Mesenteric fat pad (tissue), 1 donor: ENCODE measurements around the gene BRD9. TPM values are rescaled to one million over a fixed set of nuclear protein-coding genes. Genes with fewer than 3 reads are reported as not detected.
"Not testable (repeated sequence)": the region's sequence is repeated elsewhere in the genome, so short reads cannot be mapped to it uniquely, and the experiment has no call there.

Experiments used
- DNase-seq: peaks from one replicate; pipeline ENCODE4 v3.0.0-alpha.2; 2020; ENCODE audit warnings: low spot score
- total RNA-seq: library from RNA; stranded (reverse); fragmentation: NEBNext Ultra II Directional; extraction: Animal tissue kit (Norgen Biotek cat#: 25700); gene quantifications from one replicate; pipeline ENCODE4 v1.2.1, GENCODE V29; 2021
- donor health status: DM: yes; HTN: yes; CAD: no.

Gene BRD9
- total RNA-seq, 1 donor from 2014 or later, result 38.2 TPM

DNA sequence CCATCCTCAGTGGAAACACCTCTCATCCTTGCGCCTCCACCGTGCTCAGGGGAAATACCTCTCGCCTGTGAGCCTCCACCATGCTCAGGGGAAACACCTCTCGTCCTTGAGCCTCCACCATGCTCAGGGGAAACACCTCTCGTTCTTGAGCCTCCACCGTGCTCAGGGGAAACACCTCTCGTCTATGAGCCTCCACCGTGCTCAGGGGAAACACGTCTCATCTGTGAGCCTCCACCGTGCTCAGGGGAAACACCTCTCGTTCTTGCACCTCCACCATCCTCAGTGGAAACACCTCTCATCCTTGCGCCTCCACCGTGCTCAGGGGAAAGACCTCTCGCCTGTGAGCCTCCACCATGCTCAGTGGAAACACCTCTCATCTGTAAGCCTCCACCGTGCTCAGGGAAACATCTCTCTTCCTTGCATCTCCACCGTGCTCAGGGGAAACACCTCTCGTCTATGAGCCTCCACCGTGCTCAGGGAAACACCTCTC lies 46.0 kb downstream of the BRD9 start:
- DNase-seq, result peak; percentile 90

DNA sequence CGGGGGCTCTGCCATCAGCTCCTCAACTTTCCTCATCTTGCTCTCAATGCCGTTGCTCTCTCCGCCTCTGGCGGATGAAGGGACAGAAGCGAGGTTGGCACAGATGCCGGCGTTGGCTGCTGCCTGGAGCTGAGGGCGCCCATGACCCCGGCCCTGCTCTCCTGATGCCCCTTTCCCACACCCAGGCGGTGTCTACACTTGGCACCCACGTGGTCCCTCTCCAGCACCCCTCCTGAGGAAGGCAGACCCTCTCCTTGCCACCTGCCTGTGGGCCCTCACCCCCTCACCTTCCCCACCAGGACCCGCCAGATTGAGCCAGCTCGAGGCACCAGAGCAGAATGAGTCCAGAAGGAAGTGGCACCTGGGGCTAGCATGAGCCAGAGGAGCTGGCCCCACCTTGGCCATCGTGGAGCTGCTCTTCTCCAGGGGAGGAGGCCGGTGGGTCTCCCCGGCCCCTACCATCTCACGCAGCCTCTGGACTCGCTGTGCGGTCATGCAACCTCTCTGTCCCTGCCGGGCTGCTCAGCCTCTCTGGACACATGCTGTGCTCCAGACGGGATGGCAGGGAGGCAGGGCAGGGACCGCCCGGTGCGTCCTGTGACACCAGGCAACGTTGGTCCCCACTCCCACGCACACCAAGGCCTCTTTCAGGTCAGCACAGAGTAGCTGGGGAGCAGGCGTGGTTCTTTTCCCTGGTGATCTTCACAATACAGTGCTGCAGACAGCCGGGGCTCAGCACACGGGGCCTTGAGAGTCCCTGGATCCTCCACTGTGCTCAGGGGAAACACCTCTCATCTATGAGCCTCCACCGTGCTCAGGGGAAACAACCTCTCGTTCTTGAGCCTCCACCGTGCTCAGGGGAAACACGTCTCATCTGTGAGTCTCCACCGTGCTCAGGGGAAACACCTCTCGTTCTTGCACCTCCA lies 46.7 kb downstream of the BRD9 start:
- DNase-seq, result peak; percentile 37

DNA sequence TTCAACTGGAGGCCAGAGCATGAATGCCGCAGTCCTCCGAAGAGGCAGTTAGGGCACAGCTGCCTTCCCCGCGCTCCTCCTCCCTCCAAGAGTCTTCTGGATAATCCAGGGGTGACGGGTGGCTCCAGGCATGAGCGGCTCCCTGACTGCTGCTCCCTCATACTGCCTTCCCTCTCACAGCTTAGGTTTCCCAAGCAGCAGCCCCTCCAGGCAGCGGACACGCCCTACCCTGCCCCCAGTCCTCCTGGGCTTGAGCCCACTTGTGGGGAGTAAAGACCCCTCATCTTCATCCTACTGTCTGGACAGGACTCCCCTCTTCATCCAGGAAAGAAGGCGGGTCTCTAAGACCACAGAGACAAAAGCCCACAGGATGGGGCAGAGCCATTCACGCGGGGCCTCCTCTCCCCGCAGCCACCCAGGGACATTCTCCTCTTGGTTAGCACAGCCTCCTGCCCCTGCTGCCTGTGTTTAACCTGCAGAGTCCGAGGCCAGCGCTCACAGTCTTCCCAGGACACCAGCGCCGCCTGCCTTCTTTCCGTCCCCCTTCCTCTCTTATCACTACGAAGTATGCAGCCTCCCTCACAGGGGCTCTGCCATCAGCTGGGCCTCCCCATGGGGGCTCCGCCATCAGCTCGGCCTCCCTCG lies 47.4 kb downstream of the BRD9 start:
- DNase-seq, result peak; percentile 89

DNA sequence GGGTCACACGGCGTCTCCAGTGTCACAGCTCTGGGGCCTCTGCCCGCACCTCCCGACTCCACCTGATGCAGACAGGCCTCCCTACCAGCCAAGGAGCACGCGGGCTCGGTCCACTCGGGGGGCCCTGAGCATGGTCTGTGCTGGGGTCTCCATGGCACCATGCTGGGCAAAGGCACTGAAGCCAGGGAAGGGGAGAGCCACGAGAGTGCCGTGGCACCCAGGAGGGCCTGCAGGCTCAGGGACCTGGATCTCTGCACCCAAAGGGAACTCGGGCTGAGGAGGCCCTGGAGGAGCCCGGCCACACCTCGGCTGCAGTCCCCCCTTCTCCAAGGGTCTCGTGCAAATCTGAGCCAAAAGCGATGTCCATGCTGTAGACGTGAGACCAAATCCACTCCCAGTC lies 48.2 kb downstream of the BRD9 start:
- DNase-seq, result peak; percentile 92

DNA sequence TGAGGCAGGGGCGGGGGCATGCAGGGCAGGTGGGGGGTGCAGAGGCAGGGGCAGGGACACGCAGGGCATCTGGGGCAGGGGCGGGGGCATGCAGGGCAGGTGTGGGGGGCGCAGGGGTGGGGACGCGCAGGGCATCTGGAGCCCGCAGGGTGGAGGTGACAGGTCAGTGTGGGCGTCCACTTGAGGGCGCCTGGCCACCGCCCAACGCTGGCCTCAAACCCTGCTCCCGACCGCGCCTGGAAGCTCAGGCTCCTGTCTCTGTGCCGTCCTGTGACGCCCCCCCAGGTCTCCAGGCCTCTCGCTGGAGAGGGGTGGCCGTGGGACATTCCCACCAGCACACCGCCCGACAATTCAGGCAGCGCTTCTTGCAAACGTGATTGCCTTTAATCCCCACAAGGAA lies 48.7 kb downstream of the BRD9 start:
- peak; percentile 90 for DNase-seq

DNA sequence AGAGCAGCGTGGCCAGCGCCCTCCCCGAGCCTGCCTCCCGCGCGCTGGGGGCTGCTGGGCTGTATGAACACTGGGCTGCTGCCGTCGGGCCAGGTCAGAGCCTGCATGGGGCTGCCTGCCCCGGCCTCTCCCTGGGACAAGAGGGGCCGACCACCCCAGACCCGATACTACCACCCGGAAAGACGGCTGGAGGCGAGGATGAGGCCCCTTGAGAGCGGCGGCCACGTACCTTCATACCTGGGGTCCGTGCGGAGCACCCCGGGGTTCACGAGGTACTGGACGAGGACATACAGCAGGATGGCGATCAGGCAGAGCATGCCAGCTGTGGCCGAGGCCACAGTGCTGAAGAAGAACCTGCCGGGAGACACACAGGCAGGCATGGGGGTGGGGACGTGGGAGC lies 49.2 kb downstream of the BRD9 start:
- peak; percentile 89 for DNase-seq

DNA sequence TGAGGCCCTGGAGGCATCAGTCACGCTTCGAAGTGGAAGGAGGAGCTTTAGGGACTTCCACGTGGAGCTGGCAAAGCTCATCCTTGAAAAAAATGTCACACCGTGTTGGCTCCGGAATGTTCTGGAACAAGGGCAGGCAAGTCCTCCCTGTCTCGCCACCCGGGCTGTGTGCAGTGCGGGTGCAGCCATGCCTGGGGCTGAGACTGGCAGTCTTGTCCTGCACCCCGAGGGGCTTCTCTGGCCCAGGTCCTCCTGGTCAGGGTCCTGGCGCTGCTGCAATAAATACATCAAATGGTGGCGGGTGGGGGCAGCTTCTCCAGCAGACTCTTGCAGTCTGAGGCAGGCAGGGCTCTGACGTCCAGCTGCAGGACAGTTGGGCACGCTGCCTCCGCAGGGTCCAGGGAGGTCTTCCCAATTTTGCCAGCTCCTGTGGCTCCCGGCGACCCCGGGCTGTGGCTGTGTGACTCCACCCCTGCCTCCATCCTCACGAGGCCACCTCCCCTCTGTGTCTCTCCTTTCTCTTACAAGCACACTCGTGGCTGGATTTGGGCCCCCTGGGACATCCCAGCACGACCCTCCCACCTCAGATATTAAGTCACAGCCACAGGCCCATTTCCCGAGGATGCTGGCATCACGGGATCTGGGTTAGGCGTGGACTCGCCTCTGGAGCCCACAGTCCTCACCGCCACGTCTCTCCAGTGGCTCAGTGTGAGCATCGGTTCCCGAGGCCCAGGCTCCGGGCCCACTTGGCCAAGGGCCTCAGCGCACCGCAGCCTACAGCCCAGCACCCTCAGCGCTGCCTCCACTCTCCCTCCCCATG lies 50.0 kb downstream of the BRD9 start:
- peak; percentile 91 for DNase-seq

DNA sequence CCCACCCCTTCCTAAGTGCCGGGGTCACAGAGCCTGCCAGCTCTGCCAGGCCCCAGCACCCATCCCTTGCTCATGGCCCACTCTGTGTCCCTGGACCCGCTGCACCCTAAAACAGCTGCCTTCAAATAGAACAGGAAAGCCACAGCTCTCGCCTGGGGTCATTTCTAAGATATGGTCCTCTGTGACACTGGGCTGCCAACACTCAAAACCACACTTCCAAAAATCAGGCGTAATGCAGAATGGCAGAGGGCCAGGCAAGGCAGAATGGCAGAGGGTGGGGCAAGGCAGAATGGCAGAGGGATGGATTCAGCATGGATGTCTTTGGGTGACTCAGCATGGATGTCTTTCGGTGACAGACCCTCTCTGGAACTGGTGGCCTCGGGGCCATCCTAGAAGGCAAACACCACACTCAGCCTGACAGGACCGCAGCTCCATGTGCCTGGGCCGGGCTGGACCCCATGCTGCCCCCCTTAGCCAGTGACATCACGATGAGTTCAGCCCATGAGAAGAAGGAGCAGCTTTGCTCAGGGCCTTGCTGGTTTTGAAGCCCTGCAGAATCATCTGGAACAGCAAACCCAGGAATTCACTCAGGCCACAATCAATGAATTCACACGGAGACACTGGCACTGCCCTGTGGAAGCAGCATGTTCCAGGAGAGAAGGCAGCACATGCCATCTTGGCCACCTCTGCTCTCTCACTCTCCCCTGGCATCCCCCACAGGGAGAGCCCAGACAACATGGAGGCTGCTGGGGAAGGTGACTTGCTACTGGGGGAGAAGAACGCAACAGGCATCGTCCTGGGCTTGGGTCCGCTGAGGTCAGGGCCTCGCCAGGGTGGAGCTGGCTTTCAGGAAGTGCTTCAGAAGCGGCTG lies 50.8 kb downstream of the BRD9 start:
- DNase-seq, result peak; percentile 89

DNA sequence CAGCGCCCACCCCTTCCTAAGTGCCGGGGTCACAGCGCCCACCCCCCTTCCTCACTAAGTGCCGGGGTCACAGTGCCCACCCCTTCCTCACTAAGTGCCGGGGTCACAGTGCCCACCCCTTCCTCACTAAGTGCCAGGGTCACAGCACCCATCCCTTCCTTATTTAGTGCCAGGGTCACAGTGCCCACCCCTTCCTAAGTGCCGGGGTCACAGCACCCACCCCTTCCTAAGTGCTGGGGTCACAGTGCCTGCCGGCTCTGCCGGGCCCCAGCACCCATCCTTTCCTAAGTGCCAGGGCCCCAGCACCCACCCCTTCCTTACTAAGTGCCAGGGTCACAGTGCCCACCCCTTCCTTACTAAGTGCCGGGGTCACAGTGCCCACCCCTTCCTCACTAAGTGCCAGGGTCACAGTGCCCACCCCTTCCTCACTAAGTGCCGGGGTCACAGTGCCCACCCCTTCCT lies 51.6 kb downstream of the BRD9 start:
- DNase-seq, result peak; percentile 82

DNA sequence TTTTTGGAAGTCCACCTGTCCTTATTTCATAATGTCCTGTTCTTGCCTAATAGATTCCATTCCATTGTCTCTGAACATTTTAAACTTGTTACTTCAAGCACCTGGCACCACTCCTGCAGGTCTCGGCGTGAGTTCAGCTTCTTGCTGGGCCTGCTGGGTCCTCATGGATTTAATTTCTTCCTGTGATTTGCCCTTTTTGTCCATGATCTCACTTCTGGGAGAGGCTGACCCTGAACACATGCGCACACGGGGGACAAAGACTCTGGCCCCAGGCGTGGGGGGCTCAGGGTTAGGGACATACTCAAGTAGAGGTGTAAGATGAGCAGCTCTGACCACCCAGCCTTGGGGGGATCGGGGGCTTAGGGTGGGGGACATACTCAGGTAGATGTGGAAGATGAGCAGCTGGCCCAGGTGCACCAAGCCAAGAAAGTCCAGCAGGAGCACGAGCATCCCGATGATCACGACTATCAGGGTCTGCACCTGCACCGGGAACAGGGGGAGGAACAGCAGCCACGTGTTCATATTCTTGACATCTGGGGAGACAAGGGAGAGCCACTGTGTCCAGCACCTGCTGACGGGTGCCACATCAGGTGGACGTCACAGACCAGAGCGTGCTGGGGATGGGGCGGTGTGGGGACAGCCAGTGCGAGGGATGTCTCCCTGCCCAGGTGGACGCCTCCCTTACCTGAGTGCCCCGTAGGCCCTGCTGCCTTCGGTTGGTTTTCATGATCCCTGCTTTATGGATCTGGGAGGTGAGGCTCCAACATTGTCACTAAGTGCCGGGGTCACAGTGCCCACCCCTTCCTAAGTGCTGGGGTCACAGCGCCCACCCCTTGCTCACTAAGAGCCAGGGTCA lies 52.3 kb downstream of the BRD9 start:
- DNase-seq, result peak; percentile 91

DNA sequence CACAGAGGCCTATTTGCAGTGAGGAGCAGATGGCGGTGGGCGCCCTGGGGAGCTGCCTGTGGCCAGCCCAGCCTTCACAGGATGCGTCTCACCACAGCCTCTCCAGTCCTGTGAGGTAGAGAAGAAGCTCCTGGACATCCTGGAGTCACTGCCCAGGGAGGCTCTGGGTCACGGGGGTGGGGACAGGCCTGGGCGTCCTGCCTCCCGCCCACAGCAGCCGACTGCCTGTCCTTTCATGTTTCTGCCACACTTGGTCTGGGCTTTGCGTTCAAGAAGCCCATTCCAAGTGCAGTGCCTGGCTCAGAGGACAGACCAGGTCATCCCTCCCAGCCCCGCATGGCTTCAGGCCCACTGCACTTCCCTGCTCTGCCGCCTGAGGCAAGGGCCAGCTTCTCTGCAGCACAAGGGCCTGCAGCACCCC lies 54.2 kb downstream of the BRD9 start:
- DNase-seq, result peak; percentile 86

DNA sequence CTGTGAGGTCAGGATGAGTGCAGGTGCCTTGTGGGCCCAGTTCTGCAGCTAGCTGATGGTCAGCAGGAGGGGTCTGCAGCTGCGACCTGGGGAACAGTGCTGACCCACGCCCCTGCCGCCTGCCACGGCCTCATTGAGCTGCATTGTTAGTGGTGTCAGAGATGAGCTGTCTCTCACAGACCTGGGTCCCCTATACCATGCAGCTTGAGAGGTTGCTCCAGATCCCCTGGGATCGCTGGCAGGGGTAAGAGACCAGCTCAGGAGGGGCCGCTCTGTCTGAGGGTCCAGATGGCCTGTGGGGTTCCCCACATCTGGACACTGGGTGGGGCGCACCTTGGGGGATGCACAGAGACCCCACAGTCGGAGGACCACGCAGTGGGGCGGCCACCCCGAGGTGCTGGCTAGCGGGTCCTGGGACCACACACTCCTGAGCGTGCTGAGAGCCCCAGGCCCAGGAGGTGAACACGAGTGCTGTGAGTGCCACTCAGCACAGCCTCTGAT lies 54.9 kb downstream of the BRD9 start:
- DNase-seq, result not testable (repeated sequence)

DNA sequence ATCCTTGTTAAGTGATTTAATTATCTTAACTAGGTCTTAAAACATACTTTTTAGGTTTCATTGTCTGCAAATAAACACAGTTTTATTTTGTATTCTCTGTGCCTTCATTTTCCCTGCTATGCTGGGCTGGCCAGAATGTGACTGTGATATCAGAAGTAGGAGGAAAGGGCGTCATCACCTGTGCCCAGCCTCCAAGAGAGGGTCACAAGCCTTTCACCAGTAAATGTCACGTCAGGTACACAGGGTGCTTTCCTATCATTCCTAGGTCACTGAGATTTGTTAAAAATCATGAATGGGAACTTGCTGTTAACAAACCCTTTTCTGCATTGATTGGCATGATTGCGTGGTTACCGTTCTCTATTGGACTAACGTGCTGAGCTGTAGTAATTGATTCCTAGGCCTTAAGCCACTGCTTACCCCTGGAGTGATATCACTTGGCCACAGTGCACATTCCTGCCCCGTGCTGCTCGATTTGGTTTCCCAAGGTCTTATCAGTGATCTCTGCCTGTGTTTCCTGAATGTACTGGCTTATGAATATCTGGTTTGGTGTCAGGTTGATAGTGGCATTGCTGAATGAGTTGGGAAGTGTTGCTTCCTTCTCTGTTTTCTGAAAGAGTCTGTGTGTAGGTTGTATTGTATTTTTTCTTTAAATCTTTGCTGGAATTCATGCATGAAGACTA lies 56.5 kb downstream of the BRD9 start:
- DNase-seq, result not testable (repeated sequence)

DNA sequence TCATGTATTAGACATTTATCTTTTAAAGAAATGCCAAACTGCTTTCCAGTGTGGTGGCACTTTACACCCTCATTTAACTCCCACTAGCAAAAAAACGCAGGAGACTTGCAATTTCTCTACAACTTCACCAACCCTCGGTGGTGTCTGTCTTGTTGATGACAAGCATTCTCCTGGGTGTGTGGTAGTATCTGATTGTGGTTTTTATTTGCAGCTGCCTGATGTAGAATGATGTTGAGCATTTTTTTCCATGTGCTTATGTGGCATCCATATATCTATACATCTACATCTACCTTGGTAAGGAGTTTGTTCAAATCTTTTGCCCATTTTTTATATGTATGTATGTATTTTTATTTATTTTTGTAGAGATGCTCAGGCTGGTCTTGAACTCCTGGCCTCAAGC lies 58.6 kb downstream of the BRD9 start:
- not testable (repeated sequence) for DNase-seq

DNA sequence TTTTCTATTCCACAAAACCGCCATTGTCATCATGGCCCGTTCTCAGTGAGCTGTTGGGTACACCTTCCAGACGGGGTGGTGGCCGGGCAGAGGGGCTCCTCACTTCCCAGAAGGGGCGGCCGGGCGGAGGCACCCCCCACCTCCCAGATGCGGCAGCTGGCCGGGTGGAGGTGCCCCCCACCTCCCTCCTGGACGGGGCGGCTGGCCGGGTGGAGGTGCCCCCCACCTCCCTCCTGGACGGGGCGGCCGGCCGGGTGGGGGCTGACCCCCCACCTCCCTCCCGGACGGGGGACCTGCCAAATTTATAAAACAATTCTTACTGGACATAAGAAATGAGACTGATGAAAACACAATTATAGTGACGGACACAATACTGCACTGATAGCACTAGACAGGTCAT lies 64.4 kb downstream of the BRD9 start:
- DNase-seq, result not testable (repeated sequence)

DNA sequence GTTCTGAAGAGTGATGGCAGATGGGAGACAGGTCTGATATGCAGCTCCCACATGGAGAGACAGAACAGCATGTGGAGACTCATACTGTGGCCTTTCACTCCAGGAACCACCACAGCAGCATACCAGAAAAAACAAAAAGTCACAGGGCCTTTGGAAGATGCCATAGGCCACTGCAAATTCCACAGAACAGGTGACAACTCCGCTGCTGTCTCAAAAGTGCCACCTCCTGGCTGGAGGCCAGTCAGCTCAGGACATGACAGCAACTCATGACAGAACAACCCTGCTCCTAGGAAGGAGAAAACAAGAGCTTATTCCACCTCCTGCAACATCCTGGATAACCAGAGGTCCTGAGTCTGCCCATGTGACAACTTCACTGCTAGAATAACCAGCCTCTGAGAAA lies 67.1 kb downstream of the BRD9 start:
- DNase-seq, result not testable (repeated sequence)

DNA sequence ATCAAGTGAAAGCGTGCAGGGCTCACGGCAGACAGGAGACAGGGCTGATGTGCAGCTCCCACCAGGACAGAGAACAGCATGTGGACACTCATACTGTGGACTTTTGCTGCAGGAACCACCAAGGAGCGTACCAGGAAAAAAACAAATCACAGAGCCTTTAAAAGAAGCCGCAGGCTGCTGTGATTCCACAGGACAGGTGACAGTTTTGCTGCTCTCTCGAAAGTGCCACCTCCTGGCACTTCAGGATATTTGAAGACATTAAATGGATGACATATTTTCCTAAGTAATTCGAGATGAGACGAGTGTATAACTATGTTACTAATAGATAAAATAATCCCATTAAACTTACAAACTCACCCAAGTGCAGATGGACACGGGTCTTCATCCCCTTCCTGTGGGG lies 71.1 kb downstream of the BRD9 start:
- DNase-seq, result no peak

DNA sequence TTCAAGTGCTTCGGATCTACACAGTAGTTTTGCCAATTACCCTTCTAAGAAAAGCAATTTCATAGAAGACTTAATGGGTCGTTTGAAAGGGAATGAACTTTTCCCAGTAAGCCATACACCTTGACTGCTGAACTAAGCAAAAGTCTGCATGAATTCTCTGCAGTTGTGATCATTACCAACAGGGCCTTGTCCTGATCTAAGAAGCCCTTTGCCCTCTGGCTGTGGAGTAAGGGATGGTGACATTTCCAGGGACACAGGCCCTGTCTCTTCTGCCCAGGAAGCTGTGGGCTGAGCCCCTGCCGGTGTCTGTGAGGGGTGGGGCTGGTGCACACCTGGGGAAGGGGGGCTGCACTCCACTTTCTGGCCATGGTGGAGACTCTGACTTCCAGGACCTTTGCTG lies 72.4 kb downstream of the BRD9 start:
- no peak for DNase-seq

DNA sequence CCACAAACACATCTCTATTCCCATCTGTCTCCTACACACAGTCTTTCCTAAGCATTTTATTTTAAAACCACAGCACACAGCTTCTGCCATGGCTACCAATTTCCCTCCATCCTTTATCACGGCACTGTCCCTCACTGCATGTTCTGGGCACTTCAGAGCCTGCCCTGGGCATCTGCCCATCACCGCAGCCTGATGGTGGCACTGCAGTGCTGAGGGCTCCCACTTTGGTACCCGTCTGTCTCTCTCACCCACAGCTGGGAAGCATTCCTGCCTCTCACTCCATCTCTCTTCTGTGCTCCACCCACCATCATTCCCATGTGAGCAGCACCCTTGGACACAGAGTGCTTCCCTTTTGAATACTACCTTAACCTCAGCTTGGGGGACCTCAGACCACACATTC lies 73.5 kb downstream of the BRD9 start:
- DNase-seq, result no peak
